ENCODE measurements around the gene MYO5A. TPM values are rescaled to one million over a fixed set of nuclear protein-coding genes. Genes with fewer than 3 reads are reported as not detected.
A peak's percentile ranks its signal among the peaks of the same experiment; 100 is the strongest.

The MYO5A gene
- total RNA-seq, 1 experiment from 2014 or later, result 29.2 TPM

- no peaks in the 10 kb centered on the region for H3K4me1 Mint-ChIP-seq
- H3K36me3 Mint-ChIP-seq, result no peaks in the 10 kb centered on the region
- DNase-seq (ENCODE audit: low spot score) (no peak), ATAC-seq (no peak)
- H3K27ac Mint-ChIP-seq, result no peak overlapping the region
- no peak overlapping the region for H3K4me3 Mint-ChIP-seq
- no peaks in the 10 kb centered on the region for H3K9me3 Mint-ChIP-seq
- CTCF ChIA-PET, result no interaction called here
- H3K27me3 Mint-ChIP-seq (ENCODE audit: low read depth), result no peaks in the 10 kb centered on the region
- no peak for TF ChIP-seq E2F5 (CRISPR knock-in tag; IDR thresholded peaks at IDR 0.05)
- POLR2A ChIA-PET, result interaction anchor here (0.7 kb wide), 1 partner anchor 9 kb away, joined by 3 read pairs; no protein-coding TSS in a partner anchor
Measured at GRCh38 chr15:52496776-52497470, 31.8 kb downstream of the MYO5A start.

GRCh38 chr15:52496175-52496574 lies 32.5 kb downstream of the MYO5A start:
- ChIA-PET CTCF (no interaction called here), POLR2A (interaction anchor here (0.7 kb wide), 1 partner anchor 8 kb away, joined by 3 read pairs; no protein-coding TSS in a partner anchor)
- Mint-ChIP-seq H3K9me3 (no peaks in the 10 kb centered on the region), H3K27me3 (ENCODE audit: low read depth) (no peaks in the 10 kb centered on the region), H3K36me3 (no peaks in the 10 kb centered on the region), H3K27ac (peak overlapping the region; percentile 51), H3K4me1 (no peaks in the 10 kb centered on the region), H3K4me3 (no peak overlapping the region)
- ATAC-seq, result no peak
- no peak for DNase-seq (ENCODE audit: low spot score)
- TF ChIP-seq ATF3 (CRISPR knock-in tag; conservative IDR thresholded peaks at IDR 0.05) (no peak), NR1H2 (CRISPR knock-in tag; IDR thresholded peaks at IDR 0.05) (no peak), FOXP4 (CRISPR knock-in tag; IDR thresholded peaks at IDR 0.05) (no peak), AFF4 (CRISPR knock-in tag; IDR thresholded peaks at IDR 0.05; ENCODE audit: borderline replicate concordance) (no peak), ZNF138 (CRISPR knock-in tag; conservative IDR thresholded peaks at IDR 0.05) (no peak), EMX1 (CRISPR knock-in tag; IDR thresholded peaks at IDR 0.05) (no peak), MLX (CRISPR knock-in tag; IDR thresholded peaks at IDR 0.05) (no peak), OVOL2 (CRISPR knock-in tag; IDR thresholded peaks at IDR 0.05; ENCODE audit: borderline replicate concordance) (no peak), ZMAT4 (CRISPR knock-in tag; IDR thresholded peaks at IDR 0.05) (no peak), ATF1 (CRISPR knock-in tag; IDR thresholded peaks at IDR 0.05) (no peak), ZNF423 (CRISPR knock-in tag; IDR thresholded peaks at IDR 0.05) (no peak), GTF2I (CRISPR knock-in tag; conservative IDR thresholded peaks at IDR 0.05) (no peak), NFYB (CRISPR knock-in tag; conservative IDR thresholded peaks at IDR 0.05; ENCODE audit: low read depth) (no peak)
